HPDE6-E6E7 (cell line): ENCODE data around the gene ADGRG3.

Source experiments
- DNase-seq: peaks from one replicate; pipeline ENCODE4 v3.0.0; 2011; ENCODE audit warnings: missing footprints; ENCODE audit errors: extremely low spot score

Gene ADGRG3

GRCh38 chr16:57646388-57647039 lies 21.6 kb upstream of the ADGRG3 start:
- DNase-seq: no peak

GRCh38 chr16:57647136-57647875 lies 20.8 kb upstream of the ADGRG3 start:
- no peak for DNase-seq

- DNase-seq: no peak
Measured at GRCh38 chr16:57648125-57648524, 20.0 kb upstream of the ADGRG3 start.

- DNase-seq: peak; percentile 76
Measured at GRCh38 chr16:57648581-57649442, 19.3 kb upstream of the ADGRG3 start.

- no peak for DNase-seq
Measured at GRCh38 chr16:57649443-57649751, 18.7 kb upstream of the ADGRG3 start.

- no peak for DNase-seq
Measured at GRCh38 chr16:57649846-57650245, 18.3 kb upstream of the ADGRG3 start.

GRCh38 chr16:57651344-57652333 lies 16.5 kb upstream of the ADGRG3 start:
- no peak for DNase-seq

- DNase-seq: no peak
Measured at GRCh38 chr16:57652695-57653471, 15.2 kb upstream of the ADGRG3 start.

- DNase-seq: peak; percentile 64
Measured at GRCh38 chr16:57653936-57654335, 14.2 kb upstream of the ADGRG3 start.

- no peak for DNase-seq
Measured at GRCh38 chr16:57656342-57656955, 11.7 kb upstream of the ADGRG3 start.

GRCh38 chr16:57657228-57657627 lies 10.9 kb upstream of the ADGRG3 start:
- no peak for DNase-seq

GRCh38 chr16:57658130-57658877 lies 9.8 kb upstream of the ADGRG3 start:
- DNase-seq: no peak

GRCh38 chr16:57658878-57659674 lies 9.0 kb upstream of the ADGRG3 start:
- DNase-seq: no peak

GRCh38 chr16:57660715-57661463 lies 7.2 kb upstream of the ADGRG3 start:
- no peak for DNase-seq

- no peak for DNase-seq
Measured at GRCh38 chr16:57661510-57661909, 6.6 kb upstream of the ADGRG3 start.

GRCh38 chr16:57661936-57662906 lies 5.9 kb upstream of the ADGRG3 start:
- DNase-seq: no peak

GRCh38 chr16:57663436-57663835 lies 4.7 kb upstream of the ADGRG3 start:
- DNase-seq: no peak
